HepG2 (cell line): Measurements from ENCODE around the gene ADAT3. TPM values are rescaled to one million over a fixed set of nuclear protein-coding genes. Genes with fewer than 3 reads are reported as not detected.

ENCODE experiments used
- CBX2 ChIP-seq, 2 experiments: fragments of 200-600 bp in 1 of 2; sonication (generic); formaldehyde crosslinking in 1 of 2; IDR thresholded peaks; 2 replicates each; pipeline versions ENCODE4 v1.7.0 to v1.8.1; 2018 to 2022; ENCODE audit warnings: low read depth in 2 of 2, low read length in 1 of 2, mild to moderate bottlenecking in 1 of 2, missing genetic modification reagents in 1 of 2
- CREB1 ChIP-seq, 2 experiments: fragments of 450-650 bp in 1 of 2; IDR thresholded peaks; 2 replicates each; pipeline ENCODE4 v1.6.1; 2016 to 2017; ENCODE audit warnings: control low read depth in 1 of 2, mild to moderate bottlenecking in 1 of 2, missing compliant biosample characterization in 1 of 2, missing genetic modification characterization in 1 of 2
- DNMT3B ChIP-seq: conservative IDR thresholded peaks from 2 replicates; pipeline ENCODE4 v1.6.1; 2016; ENCODE audit warnings: missing biosample characterization, control low read depth
- FOXJ3 ChIP-seq: sonication (generic); formaldehyde crosslinking; IDR thresholded peaks from 2 replicates; pipeline ENCODE4 v1.4.0; 2020; ENCODE audit warnings: missing genetic modification reagents, mild to moderate bottlenecking, borderline replicate concordance
- FOXK1 ChIP-seq: sonication (generic); formaldehyde crosslinking; IDR thresholded peaks from 2 replicates; pipeline ENCODE4 v1.4.0; 2020; ENCODE audit warnings: low read depth, missing genetic modification reagents, borderline replicate concordance
- HDAC6 ChIP-seq: fragments of 200-600 bp; sonication (generic); IDR thresholded peaks from 2 replicates; pipeline ENCODE4 v1.7.0; 2017; ENCODE audit warnings: mild to moderate bottlenecking, antibody characterized with exemption, low read length, low read depth
- ISL2 ChIP-seq: sonication (generic); formaldehyde crosslinking; IDR thresholded peaks from 2 replicates; pipeline ENCODE4 v1.5.0; 2020; ENCODE audit warnings: missing genetic modification reagents
- KDM1A ChIP-seq: IDR thresholded peaks from 2 replicates; pipeline ENCODE4 v1.6.1; 2016; ENCODE audit warnings: missing compliant biosample characterization
- MBNL3 ChIP-seq: fragments of 250-450 bp; sonication (Bioruptor Pico); conservative IDR thresholded peaks from 2 replicates; pipeline ENCODE4 v1.8.0; 2022; ENCODE audit warnings: mild to moderate bottlenecking, inconsistent platforms
- MTA1 ChIP-seq: sonication (generic); formaldehyde crosslinking; IDR thresholded peaks from 2 replicates; pipeline ENCODE4 v1.4.0; 2020; ENCODE audit warnings: missing genetic modification reagents, mild to moderate bottlenecking, borderline replicate concordance
- PHF5A ChIP-seq: IDR thresholded peaks from one replicate; pipeline ENCODE4 v1.6.1; 2018; ENCODE audit warnings: low read depth, missing genetic modification reagents; ENCODE audit not compliant: unreplicated experiment
- PITX1 ChIP-seq: sonication (generic); formaldehyde crosslinking; IDR thresholded peaks from 2 replicates; pipeline ENCODE4 v1.5.1; 2020; ENCODE audit warnings: mild to moderate bottlenecking, missing genetic modification reagents
- PRPF4 ChIP-seq: fragments of 200-400 bp; formaldehyde crosslinking; IDR thresholded peaks from 2 replicates; pipeline ENCODE4 v1.6.1; 2016; ENCODE audit warnings: low read length, low read depth; ENCODE audit not compliant: poor library complexity, severe bottlenecking
- RXRB ChIP-seq: IDR thresholded peaks from 2 replicates; pipeline ENCODE4 v1.6.1; 2016; ENCODE audit warnings: borderline replicate concordance, missing genetic modification reagents, missing compliant biosample characterization
- SMARCC2 ChIP-seq: fragments of 450-650 bp; IDR thresholded peaks from 2 replicates; pipeline ENCODE4 v1.6.1; 2017; ENCODE audit warnings: antibody characterized with exemption, mild to moderate bottlenecking
- TBX2 ChIP-seq: sonication (generic); formaldehyde crosslinking; IDR thresholded peaks from 2 replicates; pipeline ENCODE4 v1.5.0; 2020; ENCODE audit warnings: missing genetic modification reagents, mild to moderate bottlenecking, borderline replicate concordance
- TOE1 ChIP-seq: sonication (generic); formaldehyde crosslinking; IDR thresholded peaks from 2 replicates; pipeline ENCODE4 v1.4.0; 2020; ENCODE audit warnings: mild to moderate bottlenecking, missing genetic modification reagents
- ZFP37 ChIP-seq: sonication (generic); formaldehyde crosslinking; IDR thresholded peaks from 2 replicates; pipeline ENCODE4 v1.4.0; 2020; ENCODE audit warnings: missing genetic modification reagents, borderline replicate concordance
- ZNF138 ChIP-seq: sonication (generic); formaldehyde crosslinking; IDR thresholded peaks from 2 replicates; pipeline ENCODE4 v1.5.0; 2020; ENCODE audit warnings: mild to moderate bottlenecking, low read depth, missing genetic modification reagents
- ZNF3 ChIP-seq: IDR thresholded peaks from 2 replicates; pipeline ENCODE4 v1.7.0; 2017; ENCODE audit warnings: inconsistent platforms
- ZNF441 ChIP-seq: sonication (generic); formaldehyde crosslinking; IDR thresholded peaks from 2 replicates; pipeline ENCODE4 v1.7.0; 2021; ENCODE audit warnings: missing genetic modification reagents, borderline replicate concordance
- ZNF501 ChIP-seq: sonication (generic); formaldehyde crosslinking; IDR thresholded peaks from 2 replicates; pipeline ENCODE4 v1.5.1; 2020; ENCODE audit warnings: mild to moderate bottlenecking, moderate library complexity, missing genetic modification reagents
- ZNF562 ChIP-seq: sonication (generic); formaldehyde crosslinking; IDR thresholded peaks from 2 replicates; pipeline ENCODE4 v1.8.0; 2022; ENCODE audit warnings: missing genetic modification reagents, borderline replicate concordance
- ZNF746 ChIP-seq: sonication (generic); formaldehyde crosslinking; IDR thresholded peaks from 2 replicates; pipeline ENCODE4 v1.8.0; 2022; ENCODE audit warnings: mild to moderate bottlenecking, missing genetic modification reagents
- ZNF747 ChIP-seq: sonication (generic); formaldehyde crosslinking; IDR thresholded peaks from 2 replicates; pipeline ENCODE4 v1.8.1; 2023; ENCODE audit warnings: missing genetic modification reagents, mild to moderate bottlenecking, borderline replicate concordance
- ZNF788 ChIP-seq: sonication (generic); formaldehyde crosslinking; IDR thresholded peaks from 2 replicates; pipeline ENCODE4 v1.5.0; 2020; ENCODE audit warnings: mild to moderate bottlenecking, missing genetic modification reagents, borderline replicate concordance
- ZSCAN25 ChIP-seq: sonication (generic); formaldehyde crosslinking; IDR thresholded peaks from 2 replicates; pipeline ENCODE4 v1.8.0; 2022; ENCODE audit warnings: mild to moderate bottlenecking, missing genetic modification reagents
- polyA plus RNA-seq, 8 experiments: library from polyadenylated mRNA; depleted of rRNA in 3 of 8; stranded (reverse) in 7 of 8; unstranded in 1 of 8; fragments of >200 nt; fragmentation: Illumina TruSeq in 4 of 8; extraction: Trizol in 4 of 8; gene quantifications; 2 replicates each; pipeline versions ENCODE4 v1.2.1 to v1.2.3, GENCODE V29; 2011 to 2016; ENCODE audit warnings: low read depth in 4 of 8, missing spikeins in 1 of 8, mixed read lengths in 1 of 8; ENCODE audit not compliant: insufficient read depth in 1 of 8
- total RNA-seq, 5 experiments: library from RNA; depleted of rRNA; stranded (reverse); fragments of >200 nt; fragmentation: Illumina TruSeq; extraction: Trizol; gene quantifications; 2 replicates each; pipeline ENCODE4 v1.2.3, GENCODE V29; 2016; ENCODE audit warnings: low read depth in 1 of 5
- TF ChIP-seq, protein P1 (sequence below): IDR thresholded peaks from 2 replicates; pipeline ENCODE4 v1.6.1; 2016; ENCODE audit warnings: control low read depth
- TF ChIP-seq, protein P2 (sequence below): IDR thresholded peaks from 2 replicates; pipeline ENCODE4 v1.6.1; 2018; ENCODE audit warnings: missing genetic modification reagents

ADAT3 gene
- total and polyA plus RNA-seq, 2 of the 13 experiments (the other 11 are each of a cell fraction or from before 2014, with no cell fraction given): 0.95 to 3.5 TPM

DNA sequence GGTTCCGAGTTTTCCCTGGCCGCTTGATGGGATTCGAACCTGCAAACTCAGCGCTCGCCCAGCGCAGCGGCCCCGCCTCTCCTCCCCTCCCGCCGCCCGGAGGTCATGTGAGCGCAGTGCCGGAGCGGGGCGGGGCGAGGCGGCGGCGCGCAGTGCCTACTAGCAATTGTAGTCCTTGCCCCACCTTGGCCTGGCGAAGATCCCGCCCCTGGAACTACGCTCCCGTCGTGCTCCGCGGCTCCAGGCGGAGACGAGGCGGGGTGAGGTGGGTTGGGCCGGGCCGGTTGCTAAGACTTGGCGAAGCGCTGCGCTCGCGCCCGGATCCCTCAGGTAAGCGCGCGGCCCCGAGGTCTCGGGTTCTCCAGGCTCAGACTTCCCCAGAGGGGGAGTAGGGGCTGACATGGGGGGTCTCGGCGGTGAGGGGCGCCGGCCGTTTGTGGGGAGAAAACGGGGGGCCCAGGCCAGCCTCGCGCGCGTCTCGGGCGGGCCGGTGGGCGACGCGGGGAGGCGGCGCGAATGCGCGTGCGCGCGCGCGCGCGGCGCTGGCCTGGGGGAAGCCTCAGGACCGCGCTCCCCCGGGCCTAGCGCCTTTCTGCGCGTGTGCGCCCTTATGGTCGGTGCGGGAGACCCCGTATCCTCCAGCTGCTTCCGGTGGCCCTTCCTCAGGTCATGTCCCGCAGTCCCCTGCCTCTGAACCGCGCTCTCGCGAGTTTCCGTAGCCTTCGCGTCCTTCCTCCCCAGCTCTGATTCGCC is at the start of gene ADAT3, which contains the start of gene SCAMP4 (continued):
- TF ChIP-seq MTA1: peak; percentile 72; the same call in 1 of the 2 replicates
- TF ChIP-seq ZNF562 (CRISPR knock-in tag): no peak
- no peak for TF ChIP-seq SMARCC2
- 0 out of 2 replicates have a peak, but pooled peaks have one; percentile 14 for TF ChIP-seq ISL2 (CRISPR knock-in tag)
- no peak; the same call in 1 of the 2 replicates for TF ChIP-seq TBX2 (CRISPR knock-in tag)
- TF ChIP-seq RXRB (CRISPR knock-in tag): peak; percentile 39; the same call in 1 of the 2 replicates
- no peak; the same call in 1 of the 2 replicates for TF ChIP-seq TOE1 (CRISPR knock-in tag)
- 0 out of 2 replicates have a peak, but pooled peaks have one; percentile 2 for TF ChIP-seq ZNF747 (CRISPR knock-in tag)
- TF ChIP-seq PITX1 (CRISPR knock-in tag): no peak
- no peak for TF ChIP-seq DNMT3B (CRISPR knock-in tag)
- TF ChIP-seq ZNF501 (CRISPR knock-in tag): peak; percentile 75
- TF ChIP-seq PRPF4: no peak
- peak; percentile 32; the same call in 1 of the 2 replicates for TF ChIP-seq FOXK1 (CRISPR knock-in tag)
- TF ChIP-seq PHF5A (CRISPR knock-in tag): peak; percentile 13
- no peak for TF ChIP-seq ZNF441 (CRISPR knock-in tag)
- TF ChIP-seq ZNF138 (CRISPR knock-in tag): no peak
- TF ChIP-seq KDM1A (CRISPR knock-in tag): 0 out of 2 replicates have a peak, but pooled peaks have one; percentile 48
- TF ChIP-seq ZFP37 (CRISPR knock-in tag): 0 out of 2 replicates have a peak, but pooled peaks have one; percentile 35
- no peak for TF ChIP-seq ZNF3 (CRISPR knock-in tag)
- TF ChIP-seq CBX2 (IDR thresholded peaks at IDR 0.05; ENCODE audit: low read depth, low read length): no peak
- TF ChIP-seq CBX2 (CRISPR knock-in tag; IDR thresholded peaks at IDR 0.05; ENCODE audit: low read depth): no peak
- peak; percentile 77 for TF ChIP-seq CREB1 (IDR thresholded peaks at IDR 0.05)
- TF ChIP-seq CREB1 (CRISPR knock-in tag; IDR thresholded peaks at IDR 0.05): no peak; the same call in 1 of the 2 replicates
- no peak for TF ChIP-seq MBNL3
- peak; percentile 65; the same call in 1 of the 2 replicates for TF ChIP-seq ZNF788 (CRISPR knock-in tag)
- TF ChIP-seq, protein P1, sequence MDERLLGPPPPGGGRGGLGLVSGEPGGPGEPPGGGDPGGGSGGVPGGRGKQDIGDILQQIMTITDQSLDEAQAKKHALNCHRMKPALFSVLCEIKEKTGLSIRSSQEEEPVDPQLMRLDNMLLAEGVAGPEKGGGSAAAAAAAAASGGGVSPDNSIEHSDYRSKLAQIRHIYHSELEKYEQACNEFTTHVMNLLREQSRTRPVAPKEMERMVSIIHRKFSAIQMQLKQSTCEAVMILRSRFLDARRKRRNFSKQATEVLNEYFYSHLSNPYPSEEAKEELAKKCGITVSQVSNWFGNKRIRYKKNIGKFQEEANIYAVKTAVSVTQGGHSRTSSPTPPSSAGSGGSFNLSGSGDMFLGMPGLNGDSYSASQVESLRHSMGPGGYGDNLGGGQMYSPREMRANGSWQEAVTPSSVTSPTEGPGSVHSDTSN (CRISPR knock-in tag): no peak
- 0 out of 2 replicates have a peak, but pooled peaks have one; percentile 14 for TF ChIP-seq ZSCAN25
- peak; percentile 30; the same call in 1 of the 2 replicates for TF ChIP-seq ZNF746 (CRISPR knock-in tag)
- TF ChIP-seq FOXJ3 (CRISPR knock-in tag): no peak
- TF ChIP-seq HDAC6: no peak
- TF ChIP-seq, protein P2, sequence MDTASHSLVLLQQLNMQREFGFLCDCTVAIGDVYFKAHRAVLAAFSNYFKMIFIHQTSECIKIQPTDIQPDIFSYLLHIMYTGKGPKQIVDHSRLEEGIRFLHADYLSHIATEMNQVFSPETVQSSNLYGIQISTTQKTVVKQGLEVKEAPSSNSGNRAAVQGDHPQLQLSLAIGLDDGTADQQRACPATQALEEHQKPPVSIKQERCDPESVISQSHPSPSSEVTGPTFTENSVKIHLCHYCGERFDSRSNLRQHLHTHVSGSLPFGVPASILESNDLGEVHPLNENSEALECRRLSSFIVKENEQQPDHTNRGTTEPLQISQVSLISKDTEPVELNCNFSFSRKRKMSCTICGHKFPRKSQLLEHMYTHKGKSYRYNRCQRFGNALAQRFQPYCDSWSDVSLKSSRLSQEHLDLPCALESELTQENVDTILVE (CRISPR knock-in tag): no peak; the same call in none of the 2 replicates
